GM19238 (cell line): ENCODE results near the gene ZC3H12A.

Source experiments
- DNase-seq: peaks from one replicate; pipeline ENCODE4 v3.0.0; 2011; ENCODE audit warnings: low spot score; ENCODE audit not compliant: insufficient read length

ZC3H12A gene

DNA sequence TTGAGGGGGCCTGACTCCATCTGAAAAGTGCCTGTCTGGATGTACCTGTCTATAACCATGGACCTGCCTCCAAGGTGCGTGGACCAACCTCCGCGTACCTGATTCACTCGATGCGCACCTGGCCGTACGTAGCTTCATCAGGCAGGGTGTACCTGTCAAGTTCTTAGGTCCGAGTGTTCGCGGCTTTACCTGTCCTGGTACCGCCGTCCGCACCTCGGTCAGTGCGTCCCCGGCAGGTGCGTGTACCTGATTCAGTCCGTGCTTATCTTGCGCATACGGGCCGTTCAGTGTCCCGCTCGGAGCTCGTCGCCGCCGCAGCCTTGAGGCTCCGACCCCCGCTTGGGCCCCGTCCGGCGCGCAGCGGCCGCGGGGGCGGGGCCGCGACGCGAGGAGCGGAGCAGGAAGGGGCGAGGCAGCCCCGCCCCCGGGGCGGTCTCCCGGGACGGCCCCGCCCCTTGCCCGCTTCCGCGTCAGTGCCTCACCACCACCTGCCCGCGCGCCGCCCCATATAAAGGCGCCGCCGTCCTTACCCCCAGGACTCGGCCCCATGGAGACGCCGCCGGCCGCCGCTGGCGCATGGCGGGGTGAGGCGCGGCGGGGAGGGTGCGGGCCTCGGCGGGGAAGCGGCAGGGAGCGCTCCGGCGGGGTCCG, at the start of gene ZC3H12A:
TSS of gene ZC3H12A (plus strand) at position 535 of the 651 bp plus-strand sequence. CDS start 917 bp downstream, outside the sequence.
- DNase-seq = peak; percentile 91

- no peak for DNase-seq
Measured at GRCh38 chr1:37425221-37425620, 49.2 kb upstream of the ZC3H12A start.

DNA sequence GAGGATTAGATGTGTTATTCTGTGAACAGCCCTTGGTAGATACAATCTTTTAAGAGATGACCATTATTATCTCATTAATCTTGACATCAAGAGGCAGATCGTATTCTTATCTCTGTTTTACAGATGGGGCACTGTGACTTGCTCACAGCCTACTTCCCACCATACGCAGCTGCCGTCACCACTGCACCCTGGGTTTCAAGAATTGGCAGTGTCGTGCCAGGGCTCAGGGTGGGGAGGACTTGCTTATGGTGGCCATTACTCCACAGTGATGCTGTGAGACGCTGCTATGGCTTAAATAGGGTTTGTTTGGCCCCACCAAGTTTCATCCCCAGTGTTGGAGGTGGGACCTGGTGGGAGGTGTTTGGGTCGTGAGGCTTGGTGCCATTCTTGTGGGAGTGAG, 45.4 kb upstream of the ZC3H12A start:
- DNase-seq = no peak

DNA sequence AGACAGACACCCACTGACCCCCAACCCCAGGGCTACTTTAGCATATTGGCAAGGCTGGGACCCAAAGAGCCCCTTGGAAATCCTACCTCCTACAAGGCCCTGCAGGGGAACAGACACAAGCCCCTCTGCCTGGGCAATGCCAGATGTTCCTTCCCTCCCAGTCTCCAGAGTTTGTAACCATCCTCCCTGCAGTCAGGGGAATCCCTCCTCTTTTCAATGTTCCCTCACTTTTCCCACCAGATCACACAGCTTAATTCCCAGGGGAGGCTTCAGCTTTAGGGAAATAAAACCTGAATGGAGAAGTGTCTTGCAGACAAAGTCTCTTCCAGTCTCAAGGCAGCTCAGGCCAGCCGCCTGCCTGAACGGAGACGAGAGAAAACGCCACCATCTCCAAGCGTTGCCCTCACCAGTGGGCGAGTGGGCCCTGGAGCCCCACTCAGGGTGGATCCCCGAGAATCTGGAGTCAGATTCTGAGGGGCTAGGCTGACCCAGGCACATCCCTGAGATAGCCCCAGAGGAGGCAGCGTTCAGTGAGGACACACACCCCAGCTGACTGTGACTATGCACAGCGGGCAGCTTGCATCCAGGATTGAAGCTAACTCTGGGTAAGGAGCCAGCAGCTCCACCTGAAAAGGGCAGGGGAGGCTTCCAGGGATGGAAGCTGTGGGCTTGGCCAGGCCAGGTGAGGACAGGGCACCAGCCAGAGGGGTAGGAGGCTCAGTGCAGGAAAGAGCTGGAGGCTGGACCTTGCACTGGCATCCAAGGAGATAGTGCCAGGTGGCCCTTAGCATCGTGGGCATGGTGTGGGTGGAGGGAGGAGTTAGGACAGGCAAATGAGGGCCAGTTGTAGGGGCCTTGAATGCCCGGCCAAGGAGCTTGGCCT, 44.0 kb upstream of the ZC3H12A start:
- no peak for DNase-seq

DNA sequence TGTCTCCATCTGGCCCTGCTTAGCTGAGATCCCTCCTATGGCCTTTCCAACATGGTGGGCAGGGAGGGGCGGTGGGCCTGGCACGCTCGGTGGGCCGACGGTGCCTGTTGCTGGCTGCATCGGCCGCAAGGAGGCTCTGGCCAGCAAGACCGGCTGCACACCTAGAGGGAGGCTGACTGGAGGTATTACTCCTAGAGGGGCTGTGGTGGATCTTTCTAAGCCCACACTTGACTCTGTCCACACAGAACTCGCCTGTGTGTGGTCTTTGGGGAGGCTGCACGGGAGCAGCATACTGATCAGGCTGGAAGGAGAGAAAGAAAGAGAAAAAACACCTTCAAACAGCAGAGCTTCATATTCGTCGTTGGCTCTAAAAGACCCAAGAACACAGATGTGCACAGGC, 41.7 kb upstream of the ZC3H12A start:
- no peak for DNase-seq

DNA sequence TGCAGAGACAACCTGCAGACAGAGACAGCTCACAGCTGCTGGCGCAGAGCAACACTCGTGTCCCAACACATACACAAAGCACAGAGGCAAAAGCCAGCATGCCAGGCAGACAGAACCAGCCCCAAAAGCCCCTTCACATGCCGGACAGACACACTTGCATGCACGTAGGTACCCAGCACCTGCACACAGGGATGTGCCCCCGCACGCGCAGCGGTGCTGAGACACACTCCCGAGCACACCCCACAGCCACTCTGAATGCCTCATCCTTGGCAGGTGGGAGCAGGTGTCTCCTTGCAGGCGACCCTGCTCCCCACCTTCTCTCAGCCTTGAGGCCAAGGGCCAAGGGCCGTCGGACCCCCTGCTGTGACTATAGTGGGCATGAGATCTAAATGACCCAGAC, 41.2 kb upstream of the ZC3H12A start:
- no peak for DNase-seq

DNA sequence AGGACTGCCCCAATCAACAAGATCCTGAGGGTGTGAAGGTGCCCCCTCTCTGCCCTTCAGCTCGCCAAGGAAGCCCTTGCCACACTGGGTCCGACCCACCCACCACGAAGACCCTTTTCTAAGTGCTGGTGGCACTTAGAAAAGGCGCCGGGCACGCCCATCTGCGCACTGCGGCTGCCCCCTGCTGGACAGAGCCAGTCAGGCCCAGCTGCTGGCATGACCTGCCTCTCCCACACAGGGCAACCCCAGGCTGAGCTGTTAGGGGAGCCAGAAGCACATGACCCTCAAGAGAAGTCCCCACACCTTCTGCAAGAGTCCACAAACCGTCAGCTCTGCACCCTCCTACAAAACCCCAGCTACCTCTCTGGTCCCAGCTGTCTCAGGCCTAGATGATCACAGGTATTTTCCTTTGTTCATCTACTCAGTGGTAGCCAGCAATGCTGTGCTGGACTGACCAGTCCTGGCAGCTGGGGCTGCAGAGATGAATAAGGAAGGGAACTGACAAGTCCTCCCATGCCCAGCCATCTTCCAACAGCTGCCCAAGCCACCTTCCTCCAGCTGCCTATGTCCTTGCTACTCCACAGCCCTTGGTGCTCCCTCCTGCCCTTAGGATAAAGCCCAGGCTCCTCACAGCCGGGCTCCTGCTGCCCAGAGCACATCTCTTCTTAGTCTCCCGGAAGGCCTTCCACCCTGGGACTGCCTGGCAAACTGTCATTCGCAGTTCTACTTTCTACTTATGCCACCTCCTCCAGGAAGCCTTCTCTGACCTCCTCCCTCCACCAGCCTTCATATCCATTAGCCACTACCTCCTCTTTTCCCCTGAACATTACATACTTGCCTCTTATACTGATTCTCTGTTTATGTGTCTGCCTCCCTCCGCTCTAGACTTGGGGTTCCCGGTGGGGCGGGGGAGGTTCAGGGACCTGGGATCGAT, 39.8 kb upstream of the ZC3H12A start:
- DNase-seq = peak; percentile 81

DNA sequence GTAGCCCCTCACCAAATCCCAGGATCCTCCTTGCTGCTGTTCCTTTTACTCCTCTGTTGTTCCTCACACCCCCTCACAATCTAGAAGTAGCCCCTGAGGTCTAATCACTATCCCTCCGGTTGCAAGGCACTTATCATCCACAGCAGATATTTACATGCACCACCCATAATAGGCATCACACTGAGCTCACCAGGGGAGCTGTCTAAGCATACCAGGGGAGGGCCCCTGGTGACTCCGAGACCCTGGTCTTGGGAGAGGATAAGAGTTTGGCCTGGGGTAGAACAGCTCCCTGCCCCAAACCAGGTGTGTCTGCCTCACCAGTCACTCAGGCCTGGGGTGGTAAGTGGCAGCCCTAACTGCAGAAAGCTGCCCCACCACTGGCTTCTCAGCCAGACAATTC, 37.3 kb upstream of the ZC3H12A start:
- DNase-seq = no peak

- DNase-seq = no peak
Measured at GRCh38 chr1:37438037-37438868, 36.1 kb upstream of the ZC3H12A start.

DNA sequence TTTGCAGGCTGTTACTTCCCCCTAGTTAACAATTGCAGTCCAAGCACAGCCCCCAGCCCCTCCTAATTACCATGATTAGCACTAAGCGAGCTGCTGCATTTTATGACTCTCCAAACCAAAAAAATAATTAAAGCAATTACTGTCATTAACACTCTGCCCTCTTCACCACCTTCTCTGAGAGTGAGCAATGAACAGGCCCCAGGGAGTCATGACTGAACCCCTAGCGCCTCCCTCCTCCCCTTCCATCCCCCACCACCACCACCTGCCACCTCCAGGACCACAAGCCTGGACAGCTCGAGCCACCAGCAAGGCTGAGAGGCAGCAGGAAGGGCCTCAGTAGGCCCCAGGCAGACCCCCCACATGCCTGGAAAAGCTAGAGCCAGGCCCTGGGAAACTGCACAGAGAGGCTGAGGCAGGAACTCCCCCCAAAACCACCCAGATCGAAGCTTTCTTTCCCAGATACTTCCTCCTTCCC, 35.5 kb upstream of the ZC3H12A start:
- DNase-seq = no peak

DNA sequence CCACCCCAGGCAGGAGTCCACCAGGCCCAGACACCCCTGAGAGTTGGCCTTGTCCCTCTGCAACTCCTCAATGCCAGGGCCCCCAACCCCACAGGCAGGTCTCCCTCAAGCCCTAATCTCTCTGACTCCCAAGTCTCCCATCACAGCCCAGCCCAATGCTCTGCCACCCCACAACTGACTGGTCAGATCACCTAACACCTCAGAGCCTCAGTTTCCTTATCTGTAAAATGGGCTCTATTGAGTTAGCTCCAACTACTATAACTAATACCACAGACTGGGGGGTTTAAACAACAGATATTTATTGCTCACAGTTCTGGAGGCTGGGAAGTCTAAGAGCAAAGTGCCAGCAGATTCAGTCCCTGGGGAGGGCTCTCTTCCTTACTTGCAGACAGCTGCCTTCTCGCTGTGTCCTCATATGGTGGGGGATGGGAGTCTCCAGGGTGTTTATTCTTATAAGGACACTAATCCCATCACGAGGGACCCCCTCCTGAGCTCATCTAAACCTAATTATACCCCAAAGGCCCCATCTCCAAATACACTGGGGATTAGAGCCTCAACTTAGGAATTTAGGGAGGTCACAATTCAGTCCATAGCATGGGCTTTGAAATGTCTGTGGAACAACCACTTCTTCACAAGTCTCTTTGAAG, 34.9 kb upstream of the ZC3H12A start:
- DNase-seq = no peak

DNA sequence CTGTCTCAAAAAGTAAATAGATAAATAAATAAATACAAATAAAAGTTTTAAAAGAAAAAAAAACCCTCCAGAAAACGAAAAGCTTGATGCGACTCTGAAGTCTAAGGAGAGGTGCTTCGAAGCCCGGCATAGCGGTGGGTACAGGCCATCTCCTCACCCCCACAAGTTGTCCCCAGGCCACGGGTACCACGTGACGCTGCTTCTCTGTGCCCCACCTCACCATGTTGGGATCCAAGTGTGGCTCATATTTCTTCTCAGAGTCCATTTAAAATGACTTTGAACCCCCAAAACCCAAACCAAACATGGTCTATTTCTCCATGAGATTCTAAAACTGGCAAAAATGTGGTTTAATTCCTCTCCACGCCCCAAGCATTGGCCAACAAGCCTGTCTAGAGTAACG, 32.9 kb upstream of the ZC3H12A start:
- no peak for DNase-seq

DNA sequence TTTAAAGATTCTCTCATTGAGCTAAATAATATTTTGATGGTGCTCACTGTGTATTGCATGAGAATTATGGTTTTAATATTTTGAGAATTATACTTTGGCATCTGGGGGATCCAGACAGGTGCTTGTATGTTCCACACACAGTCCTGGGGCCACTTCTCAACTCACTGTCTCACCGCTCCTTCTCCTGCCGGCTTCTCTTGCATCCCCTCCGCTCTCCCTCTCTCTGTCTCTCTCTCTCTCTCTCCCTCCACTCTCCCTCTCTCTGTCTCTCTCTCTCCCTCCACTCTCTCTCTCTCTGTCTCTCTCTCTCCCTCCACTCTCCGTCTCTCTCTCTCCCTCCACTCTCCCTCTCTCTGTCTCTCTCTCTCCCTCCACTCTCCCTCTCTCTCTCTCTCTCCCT, 32.2 kb upstream of the ZC3H12A start:
- no peak for DNase-seq

- DNase-seq = no peak
Measured at GRCh38 chr1:37442644-37443043, 31.7 kb upstream of the ZC3H12A start.

- DNase-seq = no peak
Measured at GRCh38 chr1:37446874-37447273, 27.5 kb upstream of the ZC3H12A start.

DNA sequence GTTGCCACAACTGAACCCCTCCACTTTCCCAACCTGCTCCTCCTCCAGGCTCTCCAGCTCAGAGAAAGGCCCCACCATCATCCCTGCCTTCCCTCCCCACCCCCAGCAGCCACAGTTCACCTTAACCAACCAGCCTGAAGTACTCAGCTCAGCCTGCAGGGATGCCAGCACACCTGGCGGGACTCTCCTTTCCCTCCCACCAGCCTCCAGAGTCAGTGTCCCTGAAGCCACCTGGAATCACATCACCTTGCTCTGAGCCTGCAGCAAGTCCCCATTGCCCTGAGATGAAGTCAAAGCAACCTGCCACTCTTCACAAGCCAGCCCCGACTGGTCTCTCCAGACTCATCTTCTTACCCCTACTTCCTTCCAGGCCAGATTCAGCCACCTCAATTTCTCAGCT, 26.2 kb upstream of the ZC3H12A start:
- no peak for DNase-seq

DNA sequence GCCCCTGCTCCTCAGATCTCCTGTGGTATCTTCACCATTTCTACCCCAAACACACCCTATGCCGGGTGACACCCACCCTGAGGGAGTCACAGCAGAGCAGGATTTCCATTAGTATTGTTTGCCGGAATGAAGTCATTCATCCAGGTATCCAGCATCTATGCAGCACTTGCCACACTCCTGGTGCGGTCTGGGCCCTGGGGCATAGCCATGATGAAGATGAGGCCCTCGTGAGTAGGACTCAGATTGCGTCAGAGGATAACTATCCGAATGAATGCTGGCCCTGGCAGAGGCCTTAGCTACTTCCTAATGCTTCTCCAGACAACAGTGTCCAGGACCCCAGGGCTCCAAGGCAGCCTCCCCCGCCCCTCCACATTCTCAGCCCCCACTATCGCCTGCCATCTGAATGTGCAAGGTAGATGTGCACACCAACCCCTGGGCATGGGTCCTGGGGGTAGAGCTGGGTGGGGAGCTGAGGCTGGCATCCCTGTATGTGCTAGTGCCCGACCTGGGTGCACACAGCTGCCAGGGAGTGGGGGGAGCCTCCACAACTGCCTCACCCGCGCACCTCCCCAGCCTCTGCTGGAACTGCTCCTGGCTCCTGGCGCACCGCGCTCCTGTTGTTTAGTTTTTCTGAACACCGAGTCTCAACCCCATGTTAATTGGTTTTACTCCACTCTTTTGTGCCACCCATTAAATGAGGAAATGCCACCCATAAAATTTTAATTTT, 25.5 kb upstream of the ZC3H12A start:
- no peak for DNase-seq

GRCh38 chr1:37449936-37450335, 24.4 kb upstream of the ZC3H12A start:
- no peak for DNase-seq

DNA sequence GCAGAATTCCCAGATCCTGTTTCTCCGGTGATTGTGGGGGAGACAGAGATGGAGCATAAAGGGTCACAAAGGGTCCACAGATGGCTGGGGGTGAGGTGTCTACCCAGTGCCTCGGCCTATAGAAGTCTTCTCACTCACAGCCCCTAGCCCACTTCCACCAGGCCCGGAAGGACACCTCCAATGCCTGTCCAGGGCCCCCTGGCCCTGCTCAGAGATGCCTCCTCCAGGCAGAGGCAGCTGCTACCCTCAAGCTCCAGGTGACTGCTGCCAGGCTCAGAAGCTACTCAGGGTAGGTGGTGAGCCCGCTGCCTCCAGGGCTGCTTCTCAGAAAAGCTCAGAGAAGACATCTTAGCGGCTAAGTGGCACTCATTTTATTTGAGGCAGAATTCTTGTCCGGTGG, 22.0 kb upstream of the ZC3H12A start:
- no peak for DNase-seq

DNA sequence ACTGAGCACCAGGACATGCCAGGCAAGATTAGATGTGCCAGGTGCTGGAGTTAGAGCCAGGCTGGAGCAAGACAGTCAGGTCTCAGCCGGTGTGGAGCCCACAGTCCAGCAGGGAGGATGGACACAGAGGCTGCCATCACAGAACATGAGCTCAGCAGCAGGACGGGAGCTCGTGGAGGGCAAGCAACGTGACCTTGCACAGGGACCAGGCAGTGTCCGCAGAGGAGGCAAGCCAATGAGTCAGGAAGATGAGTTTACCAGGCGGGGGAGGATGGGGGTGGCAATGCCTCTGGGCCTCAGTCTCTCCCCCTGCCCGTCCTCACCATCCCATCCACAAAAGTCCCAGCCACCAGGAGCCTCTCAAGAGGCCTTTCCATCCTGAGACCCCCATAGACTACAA, 20.7 kb upstream of the ZC3H12A start:
- DNase-seq = no peak
